ENCODE measurements around the gene EPS15. TPM values are rescaled to one million over a fixed set of nuclear protein-coding genes. Genes with fewer than 3 reads are reported as not detected.
"Not testable (repeated sequence)": the region's sequence is repeated elsewhere in the genome, so short reads cannot be mapped to it uniquely, and the experiment has no call there.

Gene EPS15
- total RNA-seq, 2 donors from 2014 or later: 50.0 to 54.7 TPM

DNA sequence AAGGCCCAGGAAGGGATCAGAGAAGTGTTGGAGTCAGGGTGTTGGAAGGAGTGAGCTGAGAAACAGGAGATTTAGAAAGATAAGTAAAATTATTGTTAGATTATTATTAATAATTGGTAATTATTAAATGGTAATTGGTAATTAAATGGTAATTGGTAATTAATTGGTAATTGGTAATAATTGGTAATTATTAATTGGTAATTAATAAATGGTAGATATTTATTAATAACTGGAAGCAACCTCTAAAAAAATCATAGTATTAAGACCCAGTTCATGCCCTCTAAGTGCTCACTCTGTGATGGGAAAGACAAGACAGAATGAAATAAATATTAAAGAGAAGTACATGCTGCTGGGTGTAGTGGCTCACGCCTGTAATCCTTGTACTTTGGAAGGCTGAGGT lies 13.8 kb upstream of the EPS15 start:
- H3K27me3 ChIP-seq: no peaks in the 10 kb centered on the region
- H3K4me1 ChIP-seq: peaks cover 0 to 4% of the 10 kb centered on the region in 2 donors
- no peak overlapping the region for H3K4me3 ChIP-seq
- H3K27ac ChIP-seq: no peak overlapping the region
- H3K9me3 ChIP-seq: no peaks in the 10 kb centered on the region
- DNase-seq (ENCODE audit: low spot score): no peak
- TF ChIP-seq, protein P1, sequence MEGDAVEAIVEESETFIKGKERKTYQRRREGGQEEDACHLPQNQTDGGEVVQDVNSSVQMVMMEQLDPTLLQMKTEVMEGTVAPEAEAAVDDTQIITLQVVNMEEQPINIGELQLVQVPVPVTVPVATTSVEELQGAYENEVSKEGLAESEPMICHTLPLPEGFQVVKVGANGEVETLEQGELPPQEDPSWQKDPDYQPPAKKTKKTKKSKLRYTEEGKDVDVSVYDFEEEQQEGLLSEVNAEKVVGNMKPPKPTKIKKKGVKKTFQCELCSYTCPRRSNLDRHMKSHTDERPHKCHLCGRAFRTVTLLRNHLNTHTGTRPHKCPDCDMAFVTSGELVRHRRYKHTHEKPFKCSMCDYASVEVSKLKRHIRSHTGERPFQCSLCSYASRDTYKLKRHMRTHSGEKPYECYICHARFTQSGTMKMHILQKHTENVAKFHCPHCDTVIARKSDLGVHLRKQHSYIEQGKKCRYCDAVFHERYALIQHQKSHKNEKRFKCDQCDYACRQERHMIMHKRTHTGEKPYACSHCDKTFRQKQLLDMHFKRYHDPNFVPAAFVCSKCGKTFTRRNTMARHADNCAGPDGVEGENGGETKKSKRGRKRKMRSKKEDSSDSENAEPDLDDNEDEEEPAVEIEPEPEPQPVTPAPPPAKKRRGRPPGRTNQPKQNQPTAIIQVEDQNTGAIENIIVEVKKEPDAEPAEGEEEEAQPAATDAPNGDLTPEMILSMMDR (IDR thresholded peaks at IDR 0.05): no peak
- no peaks in the 10 kb centered on the region for H3K36me3 ChIP-seq

DNA sequence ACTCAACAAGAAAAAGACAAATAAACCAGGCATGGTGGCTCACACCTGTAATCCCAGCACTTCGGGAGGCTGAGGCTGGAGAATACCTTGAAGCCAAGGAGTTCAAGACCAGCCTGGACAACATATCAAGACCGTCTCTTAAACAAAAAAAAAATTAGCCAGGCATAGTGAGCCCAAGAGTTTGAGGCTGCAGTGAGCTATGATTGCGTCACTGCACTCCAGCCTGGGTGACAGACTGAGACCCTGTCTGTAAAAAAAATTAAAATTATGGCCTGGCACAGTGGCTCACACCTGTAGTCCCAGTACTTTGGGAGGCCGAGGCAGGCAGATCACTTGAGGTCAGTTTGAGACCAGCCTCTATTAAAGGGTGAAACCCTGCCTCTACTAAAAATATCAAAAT lies 11.4 kb upstream of the EPS15 start:
- not testable (repeated sequence) for H3K36me3 ChIP-seq; H3K4me1 ChIP-seq; DNase-seq (ENCODE audit: low spot score); H3K27ac ChIP-seq; H3K9me3 ChIP-seq; H3K27me3 ChIP-seq; H3K4me3 ChIP-seq

DNA sequence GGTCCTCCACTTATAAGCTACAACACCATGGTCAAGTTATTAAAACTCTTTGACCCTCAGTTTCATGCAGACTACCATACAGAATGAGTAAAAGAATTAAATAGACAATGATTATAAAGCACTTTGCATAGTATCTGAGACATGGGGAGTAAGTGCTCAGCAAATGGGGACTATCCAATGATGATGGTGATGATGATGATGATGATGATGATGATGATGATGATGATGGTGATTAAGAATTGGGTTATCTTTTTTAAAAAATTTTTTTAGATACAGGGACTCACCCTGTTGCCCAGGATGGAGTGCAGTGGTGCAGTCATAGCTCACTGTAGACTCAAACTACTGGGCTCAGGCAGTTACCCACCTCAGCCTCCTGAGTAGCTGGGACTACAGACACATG lies 8.1 kb upstream of the EPS15 start:
- DNase-seq (ENCODE audit: low spot score): no peak
- no peaks in the 10 kb centered on the region for H3K27me3 ChIP-seq
- no peak overlapping the region for H3K4me3 ChIP-seq
- no peaks in the 10 kb centered on the region for H3K9me3 ChIP-seq
- no peak overlapping the region for H3K27ac ChIP-seq
- H3K4me1 ChIP-seq: no peaks in the 10 kb centered on the region
- H3K36me3 ChIP-seq: no peaks in the 10 kb centered on the region
- TF ChIP-seq, protein P1 (IDR thresholded peaks at IDR 0.05): no peak

DNA sequence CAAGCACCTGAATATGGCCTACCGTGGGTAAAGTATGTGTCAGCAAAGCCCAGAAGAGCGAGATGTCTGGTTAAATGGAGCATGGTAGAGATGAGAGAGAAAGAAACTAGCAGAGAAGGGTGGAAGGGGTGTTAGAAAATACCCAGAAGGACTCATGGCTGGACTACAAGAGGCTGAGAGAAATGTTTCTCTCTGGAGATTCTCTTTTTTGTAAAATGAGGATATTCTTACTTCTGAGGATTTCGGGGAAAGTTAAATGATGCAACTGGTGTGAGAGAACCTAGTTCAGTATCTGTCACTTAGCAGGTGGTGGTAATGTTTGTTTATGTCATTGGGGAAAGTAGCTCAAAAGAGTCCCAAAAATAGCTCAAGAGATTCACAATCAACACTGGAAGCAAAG lies 7.2 kb upstream of the EPS15 start:
- no peak for DNase-seq (ENCODE audit: low spot score)
- H3K27me3 ChIP-seq: no peaks in the 10 kb centered on the region
- no peak overlapping the region for H3K4me3 ChIP-seq
- no peak overlapping the region for H3K27ac ChIP-seq
- H3K4me1 ChIP-seq: no peaks in the 10 kb centered on the region
- H3K36me3 ChIP-seq: no peaks in the 10 kb centered on the region
- TF ChIP-seq, protein P1 (IDR thresholded peaks at IDR 0.05): no peak
- no peaks in the 10 kb centered on the region for H3K9me3 ChIP-seq

DNA sequence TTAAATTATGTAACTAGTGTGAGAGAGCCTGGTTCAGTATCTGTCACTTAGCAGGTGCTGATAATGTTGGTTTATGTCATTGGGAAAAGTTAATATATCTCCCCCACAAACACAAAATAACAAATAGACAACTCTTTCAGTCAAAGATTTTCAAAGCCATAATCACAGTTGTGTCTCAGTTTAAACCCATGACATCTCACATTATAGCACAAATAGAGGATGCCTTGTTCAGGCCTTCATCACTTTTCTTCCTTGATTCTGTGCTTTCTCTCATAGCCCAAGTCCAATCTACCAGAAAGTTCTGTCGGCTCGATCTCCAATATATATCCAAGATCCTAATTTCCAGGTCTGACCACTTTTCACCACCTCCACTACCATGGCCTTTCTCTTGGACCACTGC lies 6.2 kb upstream of the EPS15 start:
- H3K9me3 ChIP-seq: no peaks in the 10 kb centered on the region
- no peaks in the 10 kb centered on the region for H3K27me3 ChIP-seq
- TF ChIP-seq, protein P1 (IDR thresholded peaks at IDR 0.05): no peak
- H3K4me3 ChIP-seq: no peak overlapping the region
- no peaks in the 10 kb centered on the region for H3K4me1 ChIP-seq
- H3K27ac ChIP-seq: no peak overlapping the region
- no peaks in the 10 kb centered on the region for H3K36me3 ChIP-seq
- no peak for DNase-seq (ENCODE audit: low spot score)

DNA sequence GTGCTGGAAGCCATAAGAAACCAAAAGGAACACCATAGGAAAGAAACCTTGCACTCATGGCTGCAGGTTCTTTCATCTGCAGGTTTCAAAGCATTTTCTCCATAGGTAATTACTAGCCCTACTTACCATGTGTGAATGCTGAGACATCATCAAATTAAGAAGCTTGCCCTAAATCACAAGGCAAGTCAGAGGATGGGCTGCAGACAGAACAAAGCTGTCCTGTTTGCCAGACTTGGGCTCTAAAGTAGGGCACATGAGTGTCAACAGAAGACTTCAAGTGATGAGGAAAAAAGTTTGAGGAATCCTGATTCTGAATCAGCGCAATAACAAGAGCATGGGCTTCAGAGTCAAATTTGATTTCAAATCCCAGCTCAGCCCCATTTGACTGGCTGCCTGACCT lies 5.8 kb upstream of the EPS15 start:
- H3K36me3 ChIP-seq: no peaks in the 10 kb centered on the region
- no peaks in the 10 kb centered on the region for H3K4me1 ChIP-seq
- TF ChIP-seq, protein P1 (IDR thresholded peaks at IDR 0.05): no peak
- no peak for DNase-seq (ENCODE audit: low spot score)
- no peaks in the 10 kb centered on the region for H3K9me3 ChIP-seq
- H3K27me3 ChIP-seq: no peaks in the 10 kb centered on the region
- H3K27ac ChIP-seq: no peak overlapping the region
- no peak overlapping the region for H3K4me3 ChIP-seq

Data from right atrium auricular region (tissue), 2 donors.